GM19324 (cell line): ENCODE data around the gene UNC13D.
A peak's percentile ranks its signal among the peaks of the same experiment; 100 is the strongest.
"Not testable (repeated sequence)": the region's sequence is repeated elsewhere in the genome, so short reads cannot be mapped to it uniquely, and the experiment has no call there.

ENCODE experiments used
- ATAC-seq: cut with Tn5 transposase; IDR thresholded peaks from one replicate; pipeline ENCODE4 v1.9.1; 2021; ENCODE audit warnings: mild to moderate bottlenecking, moderate library complexity; ENCODE audit not compliant: unreplicated experiment, low FRiP score

The UNC13D gene

DNA sequence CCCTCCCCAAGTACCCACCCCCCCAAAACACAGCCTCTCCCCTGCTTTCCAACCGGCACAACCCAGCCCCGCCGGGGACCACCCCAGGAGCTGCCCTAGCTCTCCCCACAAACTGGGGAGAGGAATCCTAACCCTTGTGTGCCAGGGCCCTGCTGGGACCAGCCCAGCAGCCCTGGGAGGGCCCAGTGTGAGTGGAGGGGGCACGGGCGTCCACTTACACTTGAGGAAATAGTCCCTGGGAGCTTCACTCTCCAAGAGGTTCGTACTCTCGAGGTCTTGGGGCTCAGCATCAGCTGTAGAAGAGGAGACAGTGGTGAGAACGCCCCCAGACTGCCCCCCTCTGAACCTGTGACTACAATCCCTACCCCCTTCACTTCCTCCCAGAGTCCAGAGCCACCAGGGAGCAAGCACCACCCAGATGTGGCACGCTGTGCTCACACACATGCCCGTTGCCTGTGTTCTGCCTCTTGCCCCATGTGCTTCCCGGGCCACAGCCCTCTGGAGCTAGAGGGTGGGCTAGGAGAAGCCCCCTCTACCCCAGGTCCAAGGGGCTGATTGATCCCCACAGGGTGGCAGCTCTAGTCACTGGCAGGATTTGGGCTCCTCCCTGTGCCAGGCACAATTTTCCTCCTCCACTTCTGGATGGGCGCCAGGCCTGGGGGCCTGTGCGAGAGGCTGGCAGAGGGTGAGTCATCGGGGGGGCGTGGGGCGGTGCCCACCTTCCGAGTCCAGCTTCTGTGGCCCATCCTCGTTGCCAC is 31.2 kb upstream of the UNC13D start:
- no peak for ATAC-seq

GRCh38 chr17:75874323-75875181 is 30.3 kb upstream of the UNC13D start:
- ATAC-seq = no peak

DNA sequence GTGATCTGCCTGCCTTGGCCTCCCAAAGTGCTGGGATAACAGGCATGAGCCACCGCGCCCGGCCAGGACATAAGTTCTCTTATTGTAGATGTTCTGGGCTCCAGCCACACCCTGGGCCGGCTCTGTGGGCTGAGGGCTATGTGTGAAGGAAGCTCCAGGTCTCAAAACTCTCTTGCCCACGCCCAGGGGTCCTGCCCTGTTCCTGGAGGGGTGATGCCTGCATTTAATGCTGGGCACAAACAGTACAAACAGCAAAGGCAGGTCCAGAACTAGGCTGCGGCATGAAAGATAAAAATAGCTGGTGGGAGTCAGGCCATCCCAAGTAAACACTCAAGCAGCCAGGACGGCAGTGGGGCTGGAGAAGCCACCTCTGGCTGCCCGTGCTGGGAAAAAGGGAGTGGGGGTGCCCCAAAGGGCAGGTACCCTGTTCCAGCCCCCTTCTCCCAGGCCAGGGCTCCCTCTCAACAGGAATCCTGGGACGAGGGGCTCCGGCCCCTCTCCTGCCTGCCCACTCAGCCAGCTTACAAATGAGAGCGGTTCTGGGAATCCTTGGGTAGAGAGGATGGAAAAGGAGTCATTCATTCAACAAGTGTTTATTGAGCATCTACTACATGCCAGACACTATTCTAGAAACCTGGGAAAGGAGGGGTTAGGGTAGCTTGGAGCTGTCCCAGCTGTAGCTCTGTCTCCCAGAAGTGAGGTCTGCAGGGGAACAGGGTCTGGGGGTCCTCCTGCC is 29.6 kb upstream of the UNC13D start:
- ATAC-seq = no peak

DNA sequence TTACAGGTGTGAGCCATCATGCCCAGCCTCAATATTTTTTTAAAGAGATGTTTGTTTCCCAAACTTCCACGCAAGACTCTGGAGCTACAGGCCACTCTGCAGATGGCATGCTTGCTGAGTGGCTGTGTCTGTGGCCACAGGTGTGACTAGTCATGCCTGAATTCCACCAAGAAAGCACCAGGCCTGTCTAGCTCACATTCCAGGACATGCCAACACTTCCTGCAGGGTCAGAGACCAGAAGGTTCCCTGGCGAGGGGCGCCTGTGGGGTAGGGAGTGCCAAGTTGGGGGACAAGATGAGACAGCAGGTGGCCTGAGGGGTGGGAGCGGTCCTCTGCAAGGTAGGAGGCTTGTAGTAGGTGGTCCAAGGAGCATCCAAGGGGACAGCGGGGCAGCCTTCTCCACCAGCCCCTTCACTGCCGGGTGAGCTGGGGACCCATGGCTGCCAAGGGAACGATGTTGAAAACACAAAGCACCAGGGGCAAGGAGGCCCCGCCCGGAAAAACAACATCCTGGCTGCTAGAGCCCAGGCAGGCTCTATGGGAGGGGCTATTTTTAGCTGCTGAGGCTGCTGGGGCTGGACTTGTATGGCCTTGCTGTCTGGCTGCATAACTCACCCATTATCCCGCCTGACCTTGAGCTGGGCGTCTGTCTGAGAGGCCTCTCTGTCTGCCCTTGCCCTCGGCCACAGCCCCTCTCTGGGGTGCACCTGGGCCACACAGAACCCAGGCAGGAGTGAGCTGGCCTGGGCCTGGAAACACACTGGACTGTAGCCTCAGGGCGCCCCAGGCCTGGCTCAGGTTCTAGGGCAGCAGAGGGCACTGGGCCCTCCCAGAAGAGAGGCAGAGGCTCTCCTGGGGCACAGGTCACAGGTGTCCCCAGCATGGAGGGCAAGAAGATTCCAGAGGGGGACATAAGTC is 28.5 kb upstream of the UNC13D start:
- no peak for ATAC-seq

DNA sequence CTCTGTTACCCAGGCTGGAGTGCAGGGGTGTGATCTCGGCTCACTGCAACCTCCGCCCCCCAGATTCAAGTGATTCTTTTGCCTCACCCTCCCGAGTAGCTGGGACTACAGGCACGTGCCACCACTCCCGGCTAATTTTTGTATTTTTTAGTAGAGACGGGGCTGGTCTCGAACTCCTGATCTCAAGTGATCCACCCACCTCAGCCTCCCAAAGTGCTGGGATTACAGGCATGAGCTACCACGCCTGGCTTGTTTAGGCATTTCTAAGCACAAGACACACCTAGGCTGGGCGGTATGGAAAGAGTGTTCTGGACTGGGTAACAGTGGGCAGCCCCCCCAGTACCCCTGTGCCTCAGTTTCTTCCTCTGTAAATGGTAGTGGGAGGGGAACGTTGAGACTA is 26.0 kb upstream of the UNC13D start:
- not testable (repeated sequence) for ATAC-seq

- no peak for ATAC-seq
Observed at GRCh38 chr17:75869282-75870141, 25.3 kb upstream of the UNC13D start.

GRCh38 chr17:75868730-75869281 is 24.6 kb upstream of the UNC13D start:
- ATAC-seq = not testable (repeated sequence)

DNA sequence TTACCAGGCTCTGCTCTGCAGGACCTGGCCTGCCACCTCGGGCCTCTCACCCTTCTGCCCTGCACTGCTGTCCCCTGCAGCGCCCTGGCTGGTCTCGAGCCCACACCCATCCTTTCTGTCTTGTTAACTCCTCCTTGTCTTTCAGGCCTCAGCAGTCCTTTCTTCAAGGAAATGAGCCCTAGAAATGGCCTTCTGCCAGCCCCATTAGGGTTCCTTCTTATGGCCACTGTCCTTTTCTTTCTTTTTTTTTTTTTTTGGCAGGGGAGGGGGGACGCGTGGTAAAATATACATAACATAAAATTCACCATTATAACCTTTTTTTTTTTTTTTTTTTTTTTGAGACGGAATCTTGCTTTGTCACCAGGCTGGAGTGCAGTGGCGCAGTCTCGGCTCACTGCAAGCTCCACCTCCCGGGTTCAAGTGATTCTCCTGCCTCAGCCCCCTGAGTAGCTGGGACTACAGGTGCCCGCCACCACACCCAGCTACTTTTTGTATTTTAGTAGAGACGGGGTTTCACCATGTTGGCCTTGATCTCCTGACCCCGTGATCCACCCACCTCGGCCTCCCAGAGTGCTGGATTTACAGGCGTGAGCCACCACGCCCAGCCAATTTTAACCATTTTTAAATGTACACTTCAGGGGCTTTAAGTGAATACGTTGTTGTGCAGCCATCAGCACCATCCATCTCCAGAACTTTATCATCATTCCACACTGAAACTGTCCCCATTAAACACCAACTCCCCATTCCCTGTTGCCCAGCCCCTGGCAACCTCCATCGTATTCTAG is 21.4 kb upstream of the UNC13D start:
- ATAC-seq = not testable (repeated sequence)

GRCh38 chr17:75864887-75865286 is 20.7 kb upstream of the UNC13D start:
- not testable (repeated sequence) for ATAC-seq

- ATAC-seq = peak; percentile 71
Observed at GRCh38 chr17:75864448-75864871, 20.3 kb upstream of the UNC13D start.

DNA sequence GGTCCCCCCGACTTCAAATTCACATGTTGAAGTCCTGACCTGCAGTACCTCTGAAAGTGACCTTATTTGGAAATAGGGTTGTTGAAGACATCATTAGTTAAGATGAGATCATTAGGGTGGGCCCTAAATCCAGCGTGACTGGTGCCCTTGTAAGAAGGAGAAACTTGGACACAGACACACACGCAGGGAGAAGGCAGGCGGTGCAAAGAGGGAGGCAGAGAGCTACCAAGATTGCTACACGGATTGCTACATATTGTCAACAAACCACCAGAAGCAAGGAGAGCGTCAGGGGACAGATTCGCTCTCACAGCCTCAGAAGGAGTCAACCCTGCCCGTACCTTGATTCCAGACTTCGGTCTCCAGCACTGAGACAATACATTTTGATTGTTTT is 17.7 kb upstream of the UNC13D start:
- ATAC-seq = no peak

GRCh38 chr17:75859358-75859757 is 15.2 kb upstream of the UNC13D start:
- not testable (repeated sequence) for ATAC-seq

GRCh38 chr17:75856062-75856756 is 12.0 kb upstream of the UNC13D start:
- peak; percentile 30 for ATAC-seq

DNA sequence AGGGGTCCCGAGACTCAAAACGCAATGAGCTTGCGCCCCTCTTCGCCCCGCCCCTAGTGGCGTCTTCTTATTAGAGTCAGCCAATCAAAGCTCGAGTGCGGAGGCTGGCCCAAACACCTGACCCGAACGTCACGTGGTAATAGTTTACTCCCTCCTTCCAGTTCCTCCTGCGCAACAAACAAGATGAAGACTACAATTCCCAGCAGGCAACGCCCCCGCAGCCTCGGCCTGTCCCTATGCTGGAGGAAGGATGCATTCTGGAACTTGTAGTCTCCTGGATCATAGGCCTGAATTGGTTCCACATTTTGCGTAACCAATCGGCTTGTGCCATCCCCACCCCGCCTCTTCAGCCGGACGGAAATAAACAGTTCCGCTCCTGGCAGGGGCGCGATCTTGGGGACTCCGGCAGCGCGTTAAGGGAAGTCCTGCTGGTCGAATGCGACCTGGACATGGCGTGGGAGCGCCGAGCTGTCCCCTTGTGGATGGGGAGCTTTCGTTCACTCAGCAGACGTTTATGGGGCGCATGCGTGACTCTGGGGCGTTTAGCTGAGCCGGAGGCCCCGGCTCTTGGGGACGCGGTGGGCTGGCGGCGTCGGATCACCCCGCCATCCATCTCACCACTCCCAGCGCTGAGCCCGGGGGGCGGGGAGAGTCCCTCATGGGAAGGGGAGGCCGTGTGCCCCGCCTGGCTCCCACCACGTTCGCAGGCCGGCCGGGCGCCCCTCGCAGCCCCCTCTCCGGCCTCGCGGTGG is 11.3 kb upstream of the UNC13D start, which contains the start of gene WBP2:
Gene WBP2 (minus strand): TSS at position 26 of the 752 bp plus-strand sequence. CDS start 38 bp downstream, outside the sequence.
- peak; percentile 88 for ATAC-seq

DNA sequence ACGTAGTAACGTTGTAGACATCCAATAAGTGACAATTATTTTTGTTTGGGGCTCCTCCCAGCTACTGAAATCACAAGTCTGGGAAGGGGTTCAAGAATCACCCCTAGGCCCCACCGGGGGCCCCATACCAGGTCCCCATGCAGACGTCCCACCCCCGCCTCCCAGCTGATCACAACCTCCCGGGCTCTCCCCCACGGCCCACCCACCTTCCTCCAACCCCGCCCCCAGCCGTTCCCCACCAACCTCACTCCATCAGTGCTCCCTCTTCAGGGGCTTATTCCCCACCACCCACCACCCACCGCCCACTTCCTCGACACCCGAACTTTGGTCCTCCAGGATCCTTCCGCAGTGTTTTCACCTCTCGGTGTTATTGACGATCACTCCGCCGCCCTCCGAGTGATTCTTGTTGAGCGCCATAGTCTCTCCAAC is 10.7 kb upstream of the UNC13D start:
- ATAC-seq = no peak

- ATAC-seq = no peak
Observed at GRCh38 chr17:75854101-75854748, 10.0 kb upstream of the UNC13D start.
